Right ventricle myocardium superior (tissue), 1 donor: Measurements from ENCODE around the gene C6orf89. TPM values are rescaled to one million over a fixed set of nuclear protein-coding genes. Genes with fewer than 3 reads are reported as not detected.

Source experiments
- ATAC-seq: fragments of 200-7000 bp; cut with Tn5 transposase; one replicate; pipeline ENCODE4 v1.9.1; 2020; ENCODE audit warnings: mild to moderate bottlenecking; ENCODE audit not compliant: poor library complexity
- DNase-seq: peaks from one replicate; pipeline ENCODE4 v3.0.0-alpha.2; 2020
- intact Hi-C: fragments of 100-400 bp; cut with DNase I; formaldehyde crosslinking; loops from one replicate; pipeline ENCODE4 v1.11.2; 2022
- total RNA-seq: library from RNA; stranded (reverse); fragmentation: NEBNext Ultra II Directional; extraction: Animal tissue kit (Norgen Biotek cat#: 25700); gene quantifications from one replicate; pipeline ENCODE4 v1.2.1, GENCODE V29; 2021
- donor health status: DM: no; HTN: yes; CAD: no; lungs with severe emphysema.

Gene C6orf89
- total RNA-seq, 1 donor from 2014 or later, result 73.2 TPM

DNA sequence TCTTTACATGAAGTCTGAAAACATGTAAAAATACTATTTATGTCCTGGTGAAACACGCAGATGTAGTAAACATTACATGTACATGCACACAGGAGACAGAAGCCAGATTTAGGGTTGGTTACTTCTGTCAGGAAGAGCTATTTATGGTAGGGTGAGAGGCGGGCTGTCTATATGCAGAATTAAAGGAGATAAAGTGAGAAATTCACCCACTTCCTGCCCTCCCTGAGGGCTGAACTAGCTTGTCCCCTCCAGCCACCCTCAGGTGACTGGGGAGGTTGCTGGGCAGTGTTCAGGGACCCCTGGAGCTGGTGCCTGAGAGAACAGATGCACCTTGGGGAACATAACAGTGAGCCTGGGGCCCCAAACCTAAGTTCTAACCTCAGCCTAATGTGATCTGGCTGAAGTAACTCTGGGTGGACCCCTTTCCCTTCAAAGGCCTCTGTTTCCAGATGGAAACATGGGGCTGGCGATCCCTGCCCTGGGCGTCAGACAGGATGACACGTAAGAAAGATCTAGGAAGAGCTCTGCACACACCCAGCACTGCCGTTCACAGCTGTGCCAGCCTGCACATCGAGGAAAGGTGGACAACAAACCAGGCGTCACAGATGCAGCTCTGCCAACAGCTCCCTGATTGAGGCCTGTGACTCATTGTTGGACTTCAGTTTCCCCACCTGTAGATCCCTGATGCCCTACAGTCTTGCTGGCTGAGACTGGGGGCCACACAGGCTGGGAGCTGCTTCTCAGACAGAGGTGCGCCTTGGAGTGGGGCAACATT, 70.1 kb downstream of the C6orf89 start:
- DNase-seq (no peak), ATAC-seq (no peak)
- intact Hi-C loops, result no loop called here

GRCh38 chr6:36956446-36956820, 70.7 kb downstream of the C6orf89 start:
- intact Hi-C loops, result no loop called here
- DNase-seq, result no peak
- no peak for ATAC-seq

DNA sequence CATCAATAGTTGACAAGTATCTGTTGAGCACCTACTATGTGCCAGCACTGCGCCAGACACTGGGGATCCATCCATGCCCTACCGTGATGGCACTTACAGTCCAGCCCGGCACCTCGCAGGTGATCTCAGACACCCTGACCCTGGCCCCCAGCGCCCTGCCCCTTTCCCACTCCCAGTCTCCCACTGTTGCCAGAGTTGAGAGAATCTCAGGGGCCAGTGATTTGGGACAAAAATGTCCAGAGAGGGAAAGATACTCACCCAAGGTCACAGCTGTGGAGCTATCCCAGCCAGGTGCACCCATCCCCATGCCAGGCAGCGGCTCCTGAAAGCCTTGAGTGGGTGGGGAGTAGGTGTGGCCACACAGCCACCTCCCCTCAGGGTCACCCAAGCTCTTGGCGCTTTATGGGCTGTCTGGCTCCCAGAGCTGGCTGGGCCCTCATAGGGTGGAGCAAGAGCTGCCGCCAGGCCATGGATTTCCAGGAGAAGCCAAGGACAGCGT, 72.1 kb downstream of the C6orf89 start:
- intact Hi-C loops, result no loop called here
- no peak for DNase-seq

DNA sequence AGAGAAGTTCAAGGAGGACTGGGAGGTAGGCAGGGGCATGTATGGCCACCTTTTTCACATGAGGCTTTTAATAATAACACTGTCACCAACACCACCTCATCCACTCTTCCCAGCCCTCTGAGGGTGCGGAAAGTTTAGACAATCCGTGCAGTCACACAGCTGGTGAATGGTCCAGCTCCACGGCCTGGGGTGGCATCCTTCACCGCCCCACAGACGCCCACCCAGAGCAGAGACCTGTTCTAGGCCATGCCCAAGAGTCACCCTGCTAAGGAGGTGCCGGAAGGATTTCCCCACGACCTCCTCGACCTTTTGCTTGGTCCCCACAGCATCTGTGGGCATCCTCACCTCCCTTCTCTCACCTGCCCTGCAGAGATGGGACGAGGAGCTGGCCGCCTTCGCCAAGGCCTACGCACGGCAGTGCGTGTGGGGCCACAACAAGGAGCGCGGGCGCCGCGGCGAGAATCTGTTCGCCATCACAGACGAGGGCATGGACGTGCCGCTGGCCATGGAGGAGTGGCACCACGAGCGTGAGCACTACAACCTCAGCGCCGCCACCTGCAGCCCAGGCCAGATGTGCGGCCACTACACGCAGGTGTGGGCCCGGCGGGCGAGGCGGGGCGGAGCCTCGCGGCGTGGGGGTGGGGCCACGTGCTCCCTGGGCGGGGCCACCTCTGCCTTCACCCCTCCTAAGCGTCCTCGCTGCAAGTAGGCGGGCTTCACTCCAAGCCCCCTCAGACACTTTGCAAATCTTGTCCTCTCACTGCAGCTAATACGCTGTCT, 73.2 kb downstream of the C6orf89 start:
- DNase-seq (no peak), ATAC-seq (no peak)
- intact Hi-C loops, result no loop called here

More for the DNA sequence above, 72.1 kb downstream of the C6orf89 start:
- ATAC-seq, result peak; percentile 26

DNA sequence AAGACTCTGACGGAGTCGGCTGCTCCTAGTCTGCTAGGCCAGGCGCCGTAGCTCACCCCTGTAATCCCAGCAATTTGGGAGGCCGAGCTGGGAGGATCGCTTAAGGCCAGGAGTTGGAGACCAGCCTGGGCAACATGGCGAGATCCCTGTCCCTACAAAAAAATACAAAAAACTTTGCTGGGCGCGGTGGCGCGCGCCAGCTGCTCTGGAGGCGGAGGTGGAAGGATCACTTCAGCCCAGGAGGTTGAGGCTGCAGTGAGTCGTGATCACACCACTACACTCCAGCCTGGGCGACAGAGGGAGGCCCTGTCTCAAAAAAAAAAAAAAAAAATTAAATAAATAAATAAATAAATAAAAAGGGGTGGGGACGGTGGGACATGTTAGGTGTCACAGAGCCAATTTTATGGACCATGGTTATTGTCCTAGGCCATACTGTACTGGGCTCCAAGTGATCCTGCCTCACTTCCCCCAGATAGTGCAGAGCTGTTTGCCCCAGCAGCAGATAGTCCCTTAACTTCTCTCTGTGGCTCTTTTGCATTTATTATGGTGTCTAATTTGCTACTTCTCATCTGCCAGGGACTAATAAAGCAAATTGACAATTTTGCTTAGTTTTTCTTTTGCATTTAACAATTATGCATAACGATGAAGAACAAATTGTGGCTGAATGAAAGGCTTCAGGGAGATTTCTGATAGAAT, 74.0 kb downstream of the C6orf89 start:
- intact Hi-C loops, result no loop called here
- ATAC-seq, result no peak
- DNase-seq, result no peak

GRCh38 chr6:36961441-36962435, 76.0 kb downstream of the C6orf89 start:
- DNase-seq (no peak), ATAC-seq (no peak)
- intact Hi-C loops, result no loop called here

- ATAC-seq, result peak; percentile 19
- peak; percentile 85 for DNase-seq
- intact Hi-C loops, result no loop called here
Observed at GRCh38 chr6:36962874-36963273, 77.1 kb downstream of the C6orf89 start.

DNA sequence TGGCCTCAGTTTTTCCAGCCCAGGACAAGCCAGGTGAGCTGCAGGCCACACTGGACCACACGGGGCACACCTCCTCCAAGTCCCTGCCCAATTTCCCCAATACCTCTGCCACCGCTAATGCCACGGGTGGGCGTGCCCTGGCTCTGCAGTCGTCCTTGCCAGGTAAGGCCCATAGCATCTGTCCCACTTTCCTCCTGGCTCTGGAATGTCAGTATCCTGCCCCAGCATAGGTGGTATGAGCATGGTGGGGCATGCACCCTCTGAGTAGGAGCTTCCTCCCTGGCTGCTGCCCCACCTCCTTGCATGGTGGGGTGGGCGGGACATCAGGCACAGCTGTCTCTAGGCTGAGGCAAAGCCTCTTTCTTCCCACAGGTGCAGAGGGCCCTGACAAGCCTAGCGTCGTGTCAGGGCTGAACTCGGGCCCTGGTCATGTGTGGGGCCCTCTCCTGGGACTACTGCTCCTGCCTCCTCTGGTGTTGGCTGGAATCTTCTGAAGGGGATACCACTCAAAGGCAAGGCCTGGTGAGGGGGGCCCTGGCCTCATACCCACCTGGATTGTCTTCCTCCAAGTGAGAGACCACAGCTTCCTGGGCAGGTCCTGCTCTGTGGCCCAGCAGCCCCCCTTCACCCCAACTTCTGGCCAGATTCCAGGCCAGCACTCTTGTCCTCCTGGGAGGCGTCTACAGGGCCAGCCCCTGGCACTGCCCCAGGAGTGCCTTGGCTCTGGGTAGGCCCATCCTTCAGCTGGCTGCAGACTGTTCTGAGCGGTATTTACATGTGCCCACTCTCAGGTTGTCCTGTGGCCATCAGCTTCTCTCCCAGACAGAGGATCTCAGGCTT, 77.9 kb downstream of the C6orf89 start:
- peak; percentile 34 for ATAC-seq
- intact Hi-C loops, result no loop called here
- DNase-seq, result peak; percentile 75

GRCh38 chr6:36964349-36964748, 78.6 kb downstream of the C6orf89 start:
- no peak for DNase-seq
- no peak for ATAC-seq
- intact Hi-C loops, result no loop called here

DNA sequence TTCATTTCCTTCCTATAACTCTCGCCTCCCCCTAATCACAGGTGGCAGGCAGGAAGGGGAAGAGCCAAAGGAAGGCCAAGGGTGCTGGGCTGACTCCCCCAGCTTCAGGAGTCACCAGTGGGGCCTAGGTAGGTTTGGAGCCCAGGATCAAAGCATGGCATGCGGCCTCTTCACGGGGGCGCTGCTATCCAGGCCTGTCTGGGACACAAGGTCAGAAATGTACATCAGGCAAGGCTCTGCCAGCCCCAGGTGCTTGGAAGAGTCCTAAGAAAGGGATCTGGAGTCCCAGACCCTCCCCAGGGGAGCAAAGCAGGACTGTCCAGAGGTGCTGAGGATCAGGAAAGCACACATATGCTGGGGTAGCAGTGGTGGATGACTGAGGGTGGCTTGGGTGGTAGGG, 79.2 kb downstream of the C6orf89 start:
- intact Hi-C loops, result no loop called here
- ATAC-seq (no peak), DNase-seq (no peak)

DNA sequence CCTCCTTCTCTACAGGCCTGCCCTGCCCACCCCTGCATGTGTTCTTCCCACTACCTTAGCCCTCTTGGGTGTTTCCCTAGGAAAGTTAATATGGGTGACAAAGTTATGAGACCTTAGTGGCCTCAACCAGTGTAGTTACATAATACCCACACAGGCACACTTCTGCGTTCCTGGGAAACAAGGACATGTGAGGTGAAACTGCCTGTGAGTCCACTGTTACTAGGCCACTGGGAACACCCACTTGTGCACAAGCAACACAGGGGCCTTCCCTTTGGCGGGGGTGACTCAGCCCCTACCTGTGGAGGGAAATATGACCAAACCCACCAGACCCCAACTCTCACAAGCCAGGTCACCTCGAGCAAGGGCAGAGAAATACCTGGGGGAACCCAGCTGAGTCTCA, 81.5 kb downstream of the C6orf89 start:
- DNase-seq (peak; percentile 38), ATAC-seq (peak; percentile 32)
- intact Hi-C loops, result no loop called here

DNA sequence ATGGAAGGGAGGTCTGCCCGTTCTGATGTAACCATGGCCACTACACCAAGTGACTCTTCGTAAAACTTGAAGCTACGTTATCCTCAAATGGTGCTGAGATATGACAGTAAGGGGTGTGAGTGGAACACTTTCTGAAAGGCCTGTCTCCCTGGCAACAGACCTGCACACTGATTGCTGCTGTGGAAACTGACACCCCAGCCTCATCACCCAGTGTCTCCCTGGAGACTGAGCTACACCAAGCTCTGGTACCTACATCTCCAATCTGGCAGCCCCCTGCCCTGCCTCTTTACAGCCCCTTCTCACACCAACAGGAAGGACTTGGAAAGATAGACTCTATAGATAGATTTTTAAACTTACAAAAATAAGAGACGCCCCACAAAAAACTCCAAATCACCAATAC, 82.0 kb downstream of the C6orf89 start:
- intact Hi-C loops, result no loop called here
- DNase-seq (peak; percentile 17), ATAC-seq (no peak)

DNA sequence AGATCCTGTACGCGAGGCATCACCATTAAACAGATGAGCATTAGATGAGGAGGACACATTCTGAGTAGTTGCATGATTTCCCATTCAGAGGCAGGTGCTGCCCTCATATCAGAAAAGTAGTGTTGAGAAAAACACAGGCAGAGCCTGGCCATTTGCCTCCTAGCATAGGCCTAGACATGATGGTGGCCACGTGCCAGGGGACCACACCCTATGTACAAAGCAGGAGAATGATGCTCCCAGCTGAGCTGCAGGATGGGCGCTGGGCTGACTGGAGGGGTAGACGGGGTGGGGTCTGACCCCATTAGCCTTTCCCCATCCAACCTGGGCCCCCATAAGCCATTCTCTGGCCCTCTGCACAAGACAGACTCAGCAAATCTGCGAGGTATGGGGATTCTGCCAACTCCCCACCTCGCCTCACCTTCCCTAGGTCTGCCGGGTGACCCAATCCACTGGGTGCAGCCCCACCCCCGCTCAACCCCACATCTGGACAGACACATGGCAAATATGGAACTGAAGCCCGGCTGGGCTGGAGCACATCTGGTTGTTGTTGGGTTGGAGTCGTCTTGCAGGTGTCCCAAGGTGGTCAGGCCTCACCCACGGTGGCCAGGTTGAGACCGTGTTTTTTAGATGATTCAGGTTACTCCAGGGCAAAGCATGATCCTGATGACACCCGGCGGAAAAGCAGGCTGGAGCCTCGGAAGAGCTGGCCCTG, 82.7 kb downstream of the C6orf89 start:
- intact Hi-C loops, result no loop called here
- peak; percentile 13 for ATAC-seq
- DNase-seq, result peak; percentile 73

- DNase-seq (peak; percentile 74), ATAC-seq (peak; percentile 36)
- intact Hi-C loops, result no loop called here
Observed at GRCh38 chr6:36969240-36969691, 83.5 kb downstream of the C6orf89 start.

- DNase-seq, result no peak
- intact Hi-C loops, result loop anchor here (10.0 kb wide), 2 partner anchors 55 to 85 kb away; partner anchors contain the start of gene C6orf89
- no peak for ATAC-seq
Observed at GRCh38 chr6:36969988-36970891, 84.5 kb downstream of the C6orf89 start.
